Retinal pigment epithelial cell (primary cell): ENCODE data around the gene TUT7.

Source experiments
- DNase-seq: peaks from one replicate; pipeline ENCODE4 v3.0.0-alpha.2; 2010; ENCODE audit warnings: low read depth
- H3K4me3 ChIP-seq: 2 replicates; pipeline ENCODE4 v1.5.1; 2011; ENCODE audit warnings: mild to moderate bottlenecking, low read length, control low read depth, moderate library complexity
- CTCF ChIP-seq: conservative IDR thresholded peaks from 2 replicates; pipeline ENCODE4 v1.5.1; 2011; ENCODE audit warnings: low read depth, low read length, control low read depth, inconsistent platforms

Gene TUT7

GRCh38 chr9:86333651-86334050, 20.6 kb downstream of the TUT7 start:
- TF ChIP-seq CTCF, result no peak
- no peak overlapping the region for H3K4me3 ChIP-seq
- no peak for DNase-seq

DNA sequence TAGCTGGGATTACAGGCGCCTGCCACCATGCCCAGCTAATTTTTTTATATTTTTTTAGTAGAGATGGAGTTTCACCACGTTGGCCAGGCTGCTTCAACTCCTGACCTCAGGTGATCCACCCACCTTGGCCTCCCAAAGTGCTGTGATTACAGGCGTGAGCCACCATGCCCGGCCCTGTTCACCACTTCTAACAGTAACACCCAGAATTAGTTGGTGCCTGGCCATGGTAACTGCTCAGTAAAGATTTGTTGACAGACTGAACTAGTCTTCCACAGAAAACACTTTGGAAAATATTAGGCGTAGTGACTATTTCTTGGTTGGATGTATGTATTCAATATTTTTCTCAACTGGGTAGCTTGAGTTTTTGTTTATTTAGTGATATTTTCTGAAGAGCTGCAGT, 24.0 kb downstream of the TUT7 start:
- no peak overlapping the region for H3K4me3 ChIP-seq
- no peak for DNase-seq
- no peak for TF ChIP-seq CTCF

DNA sequence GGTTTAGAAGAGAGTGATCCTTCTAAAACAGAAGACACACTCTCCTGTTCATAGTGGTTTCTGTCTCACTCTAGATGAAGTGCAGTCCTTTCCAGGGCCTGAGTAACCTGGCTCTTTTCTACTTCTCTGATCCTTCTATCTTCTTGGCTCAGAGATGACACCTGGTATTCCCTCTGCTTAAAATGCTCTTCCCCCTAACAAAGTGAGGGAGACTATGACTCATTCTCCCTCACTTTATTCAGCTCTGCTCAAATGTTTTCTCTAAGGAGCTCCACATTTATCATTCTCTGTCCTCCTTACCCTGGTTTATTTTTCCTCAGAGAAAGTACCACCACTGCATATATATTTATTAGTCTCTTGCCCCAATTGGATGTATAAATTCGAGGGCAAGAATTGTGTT, 24.6 kb downstream of the TUT7 start:
- no peak for DNase-seq
- no peak for TF ChIP-seq CTCF
- H3K4me3 ChIP-seq, result no peak overlapping the region

DNA sequence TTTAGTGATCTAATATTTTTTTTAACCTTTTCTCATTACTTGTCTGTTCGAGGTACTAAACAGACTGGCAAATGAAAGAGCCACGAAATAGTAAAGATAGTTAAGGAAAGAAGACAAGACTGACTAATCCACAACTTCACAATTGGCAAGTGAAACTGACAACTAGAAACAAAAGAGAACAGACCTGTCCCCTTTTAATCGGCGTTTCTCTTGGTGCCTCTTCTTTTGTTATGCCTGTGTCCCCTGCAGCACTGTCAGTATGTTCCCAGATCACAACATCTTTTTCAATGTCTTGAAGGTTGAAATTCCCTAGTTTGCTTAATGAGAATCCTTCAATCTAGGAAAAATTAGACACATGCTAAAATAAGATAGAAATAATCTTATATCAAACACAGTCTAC, 26.1 kb downstream of the TUT7 start:
- no peak for DNase-seq
- TF ChIP-seq CTCF, result no peak
- no peak overlapping the region for H3K4me3 ChIP-seq

DNA sequence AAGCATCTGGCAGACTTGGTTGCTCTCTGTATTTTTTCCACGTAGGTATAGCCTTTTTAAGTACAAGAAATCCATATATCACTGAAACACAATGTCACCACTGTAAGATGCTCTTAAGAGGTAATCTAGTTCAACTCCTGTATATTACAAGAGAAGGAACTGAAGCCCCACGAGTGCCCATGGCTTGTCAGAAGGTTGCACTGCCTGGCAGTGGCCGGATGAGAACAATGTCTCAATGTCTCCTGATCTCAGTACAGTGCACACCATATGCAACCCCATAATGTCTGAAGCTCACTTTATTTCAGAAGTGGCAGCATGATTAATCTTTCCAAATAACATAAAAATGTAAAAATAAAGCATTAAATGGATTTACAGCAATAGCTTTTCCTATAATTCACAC, 27.7 kb downstream of the TUT7 start:
- DNase-seq, result no peak
- no peak overlapping the region for H3K4me3 ChIP-seq
- TF ChIP-seq CTCF, result no peak

- DNase-seq, result no peak
- TF ChIP-seq CTCF, result no peak
- no peak overlapping the region for H3K4me3 ChIP-seq
Measured at GRCh38 chr9:86324901-86325300, 29.3 kb downstream of the TUT7 start.

GRCh38 chr9:86324308-86324707, 29.9 kb downstream of the TUT7 start:
- DNase-seq, result no peak
- no peak overlapping the region for H3K4me3 ChIP-seq
- no peak for TF ChIP-seq CTCF
